ENCODE results near the gene RPP30.

DNA sequence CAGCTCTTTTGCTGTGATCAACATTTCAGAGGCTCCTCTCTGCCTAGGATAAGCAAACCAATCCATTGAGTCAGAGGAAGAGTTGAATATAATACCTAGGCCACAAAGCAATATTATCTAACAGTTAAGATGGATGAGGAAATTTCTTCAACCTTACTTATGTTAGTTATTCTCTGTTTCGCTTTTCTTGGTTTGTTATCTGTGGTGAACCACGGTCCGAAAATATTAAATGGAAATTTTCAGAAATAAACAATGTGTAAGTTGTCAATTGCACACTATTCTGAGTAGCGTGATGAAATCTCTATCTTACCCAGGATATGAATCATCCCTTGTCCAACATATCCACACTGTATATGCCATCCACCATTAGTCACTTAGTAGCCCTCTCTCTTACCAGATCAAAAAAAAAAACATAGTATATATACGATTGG, 12.4 kb upstream of the RPP30 start:
- TF ChIP-seq, protein P1, sequence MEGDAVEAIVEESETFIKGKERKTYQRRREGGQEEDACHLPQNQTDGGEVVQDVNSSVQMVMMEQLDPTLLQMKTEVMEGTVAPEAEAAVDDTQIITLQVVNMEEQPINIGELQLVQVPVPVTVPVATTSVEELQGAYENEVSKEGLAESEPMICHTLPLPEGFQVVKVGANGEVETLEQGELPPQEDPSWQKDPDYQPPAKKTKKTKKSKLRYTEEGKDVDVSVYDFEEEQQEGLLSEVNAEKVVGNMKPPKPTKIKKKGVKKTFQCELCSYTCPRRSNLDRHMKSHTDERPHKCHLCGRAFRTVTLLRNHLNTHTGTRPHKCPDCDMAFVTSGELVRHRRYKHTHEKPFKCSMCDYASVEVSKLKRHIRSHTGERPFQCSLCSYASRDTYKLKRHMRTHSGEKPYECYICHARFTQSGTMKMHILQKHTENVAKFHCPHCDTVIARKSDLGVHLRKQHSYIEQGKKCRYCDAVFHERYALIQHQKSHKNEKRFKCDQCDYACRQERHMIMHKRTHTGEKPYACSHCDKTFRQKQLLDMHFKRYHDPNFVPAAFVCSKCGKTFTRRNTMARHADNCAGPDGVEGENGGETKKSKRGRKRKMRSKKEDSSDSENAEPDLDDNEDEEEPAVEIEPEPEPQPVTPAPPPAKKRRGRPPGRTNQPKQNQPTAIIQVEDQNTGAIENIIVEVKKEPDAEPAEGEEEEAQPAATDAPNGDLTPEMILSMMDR (IDR thresholded peaks at IDR 0.05; ENCODE audit: low read depth, low read length, missing input control), result no peak
- no peak for TF ChIP-seq YY1 (IDR thresholded peaks at IDR 0.05)
- no peak for TF ChIP-seq NR2F2 (IDR thresholded peaks at IDR 0.05)
- TF ChIP-seq JUND (IDR thresholded peaks at IDR 0.05), result no peak
- TF ChIP-seq, protein P2, sequence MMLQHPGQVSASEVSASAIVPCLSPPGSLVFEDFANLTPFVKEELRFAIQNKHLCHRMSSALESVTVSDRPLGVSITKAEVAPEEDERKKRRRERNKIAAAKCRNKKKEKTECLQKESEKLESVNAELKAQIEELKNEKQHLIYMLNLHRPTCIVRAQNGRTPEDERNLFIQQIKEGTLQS (IDR thresholded peaks at IDR 0.05), result no peak

Measured in liver (tissue), 3 donors.